ENCODE results near the gene NOL4L.

Gene NOL4L

DNA sequence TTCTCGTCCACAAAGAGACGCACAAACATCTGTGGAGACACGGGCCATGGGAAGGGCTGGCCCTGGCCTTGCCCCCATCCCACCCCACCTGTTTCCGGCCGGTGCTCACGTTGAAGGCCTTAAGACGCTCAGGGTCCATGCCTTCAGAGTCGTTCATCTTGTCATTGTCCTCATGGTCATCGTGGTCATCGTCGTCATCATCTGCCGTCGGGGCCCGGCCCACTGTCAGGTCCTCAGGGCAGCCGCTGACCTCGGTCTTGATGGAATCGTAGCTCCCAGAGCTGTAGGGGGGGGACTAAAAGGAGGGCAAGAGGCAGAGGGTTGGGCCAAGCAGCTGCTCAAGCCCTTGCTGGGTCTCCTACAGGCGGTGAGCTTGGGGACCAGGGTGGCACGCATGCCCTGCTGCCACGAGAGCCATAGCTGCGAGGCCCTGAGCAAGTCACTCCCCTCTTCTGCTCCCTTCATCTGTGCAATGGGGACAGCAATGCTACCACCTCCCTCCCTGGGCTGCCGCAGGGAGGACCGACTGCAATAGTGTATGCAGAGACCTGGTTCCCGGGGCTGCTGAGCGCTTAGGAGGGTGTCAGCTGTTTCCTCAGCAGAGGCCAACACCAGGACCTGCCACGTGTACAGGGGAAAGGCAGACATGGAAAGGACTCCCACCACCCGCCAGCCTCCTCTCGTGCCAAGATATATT is 131.5 kb downstream of the NOL4L start:
- no peak overlapping the region for H3K9ac ChIP-seq (ENCODE audit: low read depth, low read length)
- H3K4me1 ChIP-seq (ENCODE audit: insufficient read depth, low read length) = peaks cover 8% of the 10 kb centered on the region; the same call in 1 of the 2 replicates
- peaks cover 14% of the 10 kb centered on the region for H3K36me3 ChIP-seq (ENCODE audit: insufficient read depth, low read length)
- H3K9me3 ChIP-seq (ENCODE audit: control insufficient read depth, insufficient read depth, low read length) = no peaks in the 10 kb centered on the region

GRCh38 chr20:32452776-32453466 is 132.2 kb downstream of the NOL4L start:
- H3K4me1 ChIP-seq (ENCODE audit: insufficient read depth, low read length) = peaks cover 3% of the 10 kb centered on the region; the same call in 1 of the 2 replicates

DNA sequence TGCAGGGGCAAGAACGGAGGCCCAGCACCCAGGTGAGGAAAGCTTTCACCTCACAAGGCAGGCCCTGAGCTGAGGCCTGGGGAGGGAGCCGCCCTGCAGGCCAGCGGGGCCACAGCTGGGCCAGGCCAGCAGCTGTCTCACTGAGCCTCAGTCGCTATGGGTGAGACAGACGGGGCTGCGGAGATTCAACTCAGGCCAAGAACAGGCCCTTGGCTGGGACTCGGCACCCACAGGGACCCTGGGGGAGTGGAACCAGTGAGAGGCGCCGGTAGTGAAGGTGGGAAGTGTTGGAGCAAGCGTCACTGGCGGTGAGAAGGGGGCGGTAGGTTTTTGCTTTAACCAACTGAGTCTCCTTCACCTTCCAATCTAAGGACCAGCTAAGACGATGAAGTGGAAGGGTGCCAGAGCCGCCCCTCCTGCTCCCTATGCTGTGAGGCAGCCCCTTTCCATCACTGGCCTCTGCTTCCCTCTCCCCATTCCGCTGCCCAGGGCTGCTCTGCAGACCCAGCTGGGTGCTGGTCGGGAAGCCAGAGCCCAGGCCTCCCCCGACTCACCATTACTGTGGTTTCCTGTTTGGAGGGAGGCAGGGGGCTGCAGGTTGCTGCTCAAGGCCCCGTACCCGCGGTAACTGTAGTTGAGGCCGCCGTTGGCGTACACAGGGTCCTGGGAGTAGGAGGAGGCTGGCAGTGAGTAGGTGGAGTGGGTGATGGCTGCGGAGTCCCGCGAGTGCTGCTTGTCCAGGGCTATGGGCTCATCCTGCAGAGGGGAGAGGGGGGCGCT is 133.3 kb downstream of the NOL4L start:
- Histone ChIP-seq H3K36me3 (ENCODE audit: insufficient read depth, low read length) (peaks cover 14% of the 10 kb centered on the region), H3K9me3 (ENCODE audit: control insufficient read depth, insufficient read depth, low read length) (no peaks in the 10 kb centered on the region), H3K4me1 (ENCODE audit: insufficient read depth, low read length) (no peaks in the 10 kb centered on the region; the same call in 1 of the 2 replicates), H3K9ac (ENCODE audit: low read depth, low read length) (no peak overlapping the region)

More at GRCh38 chr20:32452776-32453466, 132.2 kb downstream of the NOL4L start:
- peaks cover 14% of the 10 kb centered on the region for H3K36me3 ChIP-seq (ENCODE audit: insufficient read depth, low read length)
- no peak overlapping the region for H3K9ac ChIP-seq (ENCODE audit: low read depth, low read length)
- H3K9me3 ChIP-seq (ENCODE audit: control insufficient read depth, insufficient read depth, low read length) = no peaks in the 10 kb centered on the region

DNA sequence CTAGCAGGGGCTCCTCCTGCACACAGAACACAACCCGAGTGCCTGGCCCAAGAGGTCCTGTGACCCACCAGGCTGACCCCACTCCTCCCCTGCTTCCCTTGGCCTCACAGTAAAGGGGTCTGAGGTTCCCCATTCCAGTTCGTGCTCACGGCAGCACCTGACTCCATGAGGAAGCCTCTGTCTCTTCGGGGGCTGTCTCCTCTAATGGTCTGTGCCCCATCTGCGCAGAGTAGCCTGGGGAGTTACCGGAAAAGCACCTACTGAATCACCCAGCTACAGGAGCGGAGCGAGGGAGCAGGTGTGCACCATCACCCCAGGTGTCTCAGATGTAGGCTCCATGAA is 133.8 kb downstream of the NOL4L start:
- H3K36me3 ChIP-seq (ENCODE audit: insufficient read depth, low read length) = peaks cover 14% of the 10 kb centered on the region
- H3K4me1 ChIP-seq (ENCODE audit: insufficient read depth, low read length) = no peaks in the 10 kb centered on the region; the same call in 1 of the 2 replicates
- H3K9me3 ChIP-seq (ENCODE audit: control insufficient read depth, insufficient read depth, low read length) = no peaks in the 10 kb centered on the region
- no peak overlapping the region for H3K9ac ChIP-seq (ENCODE audit: low read depth, low read length)

GRCh38 chr20:32450484-32451061 is 134.6 kb downstream of the NOL4L start:
- Histone ChIP-seq H3K9me3 (ENCODE audit: control insufficient read depth, insufficient read depth, low read length) (no peaks in the 10 kb centered on the region), H3K9ac (ENCODE audit: low read depth, low read length) (no peak overlapping the region), H3K4me1 (ENCODE audit: insufficient read depth, low read length) (peaks cover under 1% of the 10 kb centered on the region; the same call in 1 of the 2 replicates), H3K36me3 (ENCODE audit: insufficient read depth, low read length) (peaks cover 14% of the 10 kb centered on the region)

GRCh38 chr20:32449890-32450401 is 135.2 kb downstream of the NOL4L start:
- peaks cover 16% of the 10 kb centered on the region for H3K36me3 ChIP-seq (ENCODE audit: insufficient read depth, low read length)
- no peaks in the 10 kb centered on the region for H3K9me3 ChIP-seq (ENCODE audit: control insufficient read depth, insufficient read depth, low read length)
- H3K4me1 ChIP-seq (ENCODE audit: insufficient read depth, low read length) = peaks cover 7% of the 10 kb centered on the region
- no peak overlapping the region for H3K9ac ChIP-seq (ENCODE audit: low read depth, low read length)

GRCh38 chr20:32449057-32449889 is 135.9 kb downstream of the NOL4L start:
- Histone ChIP-seq H3K9me3 (ENCODE audit: control insufficient read depth, insufficient read depth, low read length) (no peaks in the 10 kb centered on the region), H3K36me3 (ENCODE audit: insufficient read depth, low read length) (peaks cover 13% of the 10 kb centered on the region), H3K9ac (ENCODE audit: low read depth, low read length) (no peak overlapping the region), H3K4me1 (ENCODE audit: insufficient read depth, low read length) (peaks cover 13% of the 10 kb centered on the region)

- H3K36me3 ChIP-seq (ENCODE audit: insufficient read depth, low read length) = peaks cover 9% of the 10 kb centered on the region
- H3K9me3 ChIP-seq (ENCODE audit: control insufficient read depth, insufficient read depth, low read length) = no peaks in the 10 kb centered on the region
- H3K9ac ChIP-seq (ENCODE audit: low read depth, low read length) = no peak overlapping the region
- H3K4me1 ChIP-seq (ENCODE audit: insufficient read depth, low read length) = peaks cover 13% of the 10 kb centered on the region
These were observed 136.7 kb downstream of the NOL4L start for GRCh38 chr20:32448306-32449056.

DNA sequence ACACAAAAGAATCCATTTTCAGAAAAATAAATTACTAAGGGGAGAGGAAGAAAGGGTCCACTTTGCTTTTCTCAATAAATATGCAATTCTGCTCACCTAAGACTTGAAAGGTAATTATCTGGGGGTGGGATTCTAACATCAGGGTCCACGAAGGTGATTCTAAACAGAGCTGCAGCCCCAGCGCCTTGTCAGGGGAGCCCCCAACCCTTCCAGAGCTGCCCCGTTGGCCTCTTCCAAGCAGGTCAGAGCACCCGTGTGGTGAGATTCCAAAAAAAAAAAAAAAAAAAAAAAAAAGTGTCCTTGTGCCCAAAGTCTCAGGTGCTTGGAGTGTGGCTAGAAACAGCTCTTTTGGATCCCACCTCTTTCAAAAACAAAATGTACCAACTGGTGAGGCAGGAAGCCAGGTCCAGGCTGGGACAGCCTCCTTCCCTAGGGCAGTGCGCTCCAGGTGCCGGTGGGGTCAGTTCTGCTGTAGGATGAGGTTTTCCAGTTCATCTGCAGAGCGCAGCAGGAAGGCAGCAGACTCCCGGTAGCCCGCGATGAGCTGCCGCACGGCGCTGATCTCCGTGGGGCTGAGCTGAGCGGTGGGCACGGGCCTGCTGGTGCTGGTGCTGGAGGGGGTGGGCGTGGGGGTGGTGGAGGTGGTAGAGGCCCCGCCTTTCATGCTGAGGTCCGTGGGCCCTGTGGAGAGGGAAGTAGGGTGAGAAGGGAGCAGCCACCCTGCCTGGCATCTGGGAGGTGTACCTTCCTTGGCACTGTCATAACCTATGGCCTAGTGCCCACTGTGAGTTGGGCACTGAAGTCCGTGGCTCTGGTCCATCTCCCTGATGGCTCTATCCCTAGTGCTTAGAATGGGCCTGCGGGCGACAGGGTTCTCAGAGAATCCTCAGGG is 137.8 kb downstream of the NOL4L start:
- Histone ChIP-seq H3K36me3 (ENCODE audit: insufficient read depth, low read length) (peaks cover 9% of the 10 kb centered on the region), H3K4me1 (ENCODE audit: insufficient read depth, low read length) (peaks cover 13% of the 10 kb centered on the region), H3K9ac (ENCODE audit: low read depth, low read length) (no peak overlapping the region), H3K9me3 (ENCODE audit: control insufficient read depth, insufficient read depth, low read length) (no peaks in the 10 kb centered on the region)

- Histone ChIP-seq H3K9ac (ENCODE audit: low read depth, low read length) (no peak overlapping the region), H3K36me3 (ENCODE audit: insufficient read depth, low read length) (peaks cover 6% of the 10 kb centered on the region), H3K4me1 (ENCODE audit: insufficient read depth, low read length) (peaks cover 13% of the 10 kb centered on the region), H3K9me3 (ENCODE audit: control insufficient read depth, insufficient read depth, low read length) (no peaks in the 10 kb centered on the region)
These were observed 138.6 kb downstream of the NOL4L start for GRCh38 chr20:32446301-32447100.

DNA sequence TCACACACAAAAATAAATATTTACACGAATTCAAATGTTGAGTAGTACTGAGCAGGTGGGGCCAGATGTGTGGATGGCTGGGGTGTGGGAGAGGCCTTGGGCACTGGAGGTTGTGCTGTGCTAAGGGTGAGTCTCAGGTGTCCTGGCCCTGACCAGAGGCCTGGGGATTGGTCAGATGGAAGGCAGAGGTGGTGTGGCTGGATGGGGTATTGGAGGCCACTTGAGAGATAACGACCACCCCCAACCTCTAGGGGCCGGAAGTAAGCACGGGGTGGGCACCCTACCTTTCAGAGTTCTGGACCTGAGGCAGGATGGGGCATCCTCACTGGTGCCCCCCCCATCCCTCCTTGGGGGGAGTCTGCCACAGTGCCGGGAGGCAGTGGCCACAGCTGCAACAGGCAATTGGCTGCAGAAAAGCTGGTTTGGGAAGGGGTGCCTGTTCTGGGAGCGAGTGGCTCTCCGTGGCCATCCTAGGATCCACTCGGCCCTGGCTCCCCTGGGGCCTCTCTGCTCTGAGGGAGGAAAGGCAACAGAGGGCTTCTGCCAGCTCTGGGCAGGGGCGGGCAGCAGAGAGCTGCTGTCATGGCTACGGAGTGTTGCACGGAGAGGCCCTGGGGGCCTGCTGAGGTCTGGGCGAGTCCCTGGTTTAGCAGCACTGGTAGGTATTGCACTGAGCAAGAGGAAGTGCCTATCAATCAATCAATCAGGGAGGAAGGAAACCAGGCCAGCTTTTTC is 139.4 kb downstream of the NOL4L start:
- Histone ChIP-seq H3K4me1 (ENCODE audit: insufficient read depth, low read length) (peaks cover 13% of the 10 kb centered on the region), H3K9me3 (ENCODE audit: control insufficient read depth, insufficient read depth, low read length) (no peaks in the 10 kb centered on the region), H3K9ac (ENCODE audit: low read depth, low read length) (no peak overlapping the region), H3K36me3 (ENCODE audit: insufficient read depth, low read length) (peaks cover 6% of the 10 kb centered on the region)
